Endodermal cell (in vitro differentiated cells): ENCODE results near the gene GPR75. TPM values are rescaled to one million over a fixed set of nuclear protein-coding genes. Genes with fewer than 3 reads are reported as not detected.
"Not testable (repeated sequence)": the region's sequence is repeated elsewhere in the genome, so short reads cannot be mapped to it uniquely, and the experiment has no call there.

Source experiments
- DNase-seq: peaks from one replicate; pipeline ENCODE4 v3.0.0-alpha.2; 2017
- H3K27ac ChIP-seq: 2 replicates; pipeline ENCODE4 v1.5.1; 2013; ENCODE audit warnings: mild to moderate bottlenecking, low read depth, low read length, moderate library complexity
- H3K27me3 ChIP-seq: 2 replicates; pipeline ENCODE4 v1.6.1; 2013; ENCODE audit warnings: mild to moderate bottlenecking, low read length, moderate library complexity; ENCODE audit not compliant: insufficient read depth, control insufficient read depth, poor library complexity, severe bottlenecking
- H3K36me3 ChIP-seq: 2 replicates; pipeline ENCODE4 v1.7.0; 2013; ENCODE audit warnings: mild to moderate bottlenecking, low read length, moderate library complexity; ENCODE audit not compliant: control insufficient read depth, insufficient read depth
- H3K4me1 ChIP-seq: one replicate; pipeline ENCODE4 v1.7.0; 2013; ENCODE audit warnings: low read length; ENCODE audit not compliant: control insufficient read depth, insufficient read depth
- H3K4me3 ChIP-seq: 2 replicates; pipeline ENCODE4 v1.5.1; 2013; ENCODE audit warnings: mild to moderate bottlenecking, low read length, moderate library complexity
- H3K9ac ChIP-seq: 2 replicates; pipeline ENCODE4 v1.6.1; 2013; ENCODE audit warnings: mild to moderate bottlenecking, low read length, moderate library complexity; ENCODE audit not compliant: poor library complexity, severe bottlenecking; ENCODE audit errors: extremely low read depth
- H3K9me3 ChIP-seq: 2 replicates; pipeline ENCODE4 v1.6.1; 2013; ENCODE audit warnings: mild to moderate bottlenecking, low read length, moderate library complexity; ENCODE audit not compliant: control insufficient read depth
- H3K27ac Mint-ChIP-seq: 2 replicates; pipeline ENCODE4 v1.8.0; 2020; ENCODE audit warnings: mixed read lengths
- H3K27me3 Mint-ChIP-seq: 2 replicates; pipeline ENCODE4 v1.8.0; 2021; ENCODE audit warnings: mild to moderate bottlenecking, mixed read lengths; ENCODE audit not compliant: insufficient read depth
- H3K36me3 Mint-ChIP-seq: 2 replicates; pipeline ENCODE4 v1.8.0; 2020; ENCODE audit warnings: low read depth, mixed read lengths
- H3K4me1 Mint-ChIP-seq: 2 replicates; pipeline ENCODE4 v1.8.0; 2020; ENCODE audit warnings: mixed read lengths
- H3K4me3 Mint-ChIP-seq: 2 replicates; pipeline ENCODE4 v1.8.0; 2020; ENCODE audit warnings: mild to moderate bottlenecking, moderate library complexity, mixed read lengths
- H3K9me3 Mint-ChIP-seq: 2 replicates; pipeline ENCODE4 v1.8.0; 2020; ENCODE audit warnings: mild to moderate bottlenecking, mixed read lengths
- CTCF ChIP-seq: fragments of 200-600 bp; sonication (generic); conservative IDR thresholded peaks from 2 replicates; pipeline ENCODE4 v1.5.0; 2021; ENCODE audit warnings: antibody characterized with exemption, mild to moderate bottlenecking
- WGBS, 2 experiments: methylation state at CpG; one replicate each; pipeline versions ENCODE4 v1.1.5 to v1.1.7; 2013; ENCODE audit warnings: missing lambda C conversion rate in 2 of 2, mixed read lengths in 1 of 2; ENCODE audit not compliant: insufficient coverage in 1 of 2, insufficient read length in 1 of 2; 5-methylcytosine and 5-hydroxymethylcytosine counted together
- total RNA-seq, 2 donors: library from RNA; stranded (reverse); fragmentation: NEBNext Ultra II Directional in 1 of 2; extraction: Animal tissue kit (Norgen Biotek cat#: 25700) in 1 of 2; gene quantifications; 2 replicates in 1 of 2; 3 replicates in 1 of 2; pipeline ENCODE4 v1.2.1, GENCODE V29; 2021

The GPR75 gene
- total RNA-seq, 2 donors from 2014 or later = 3.6 to 6.7 TPM

GRCh38 chr2:53843595-53843994 lies 16.2 kb downstream of the GPR75 start:
- Histone ChIP-seq H3K27ac (no peak overlapping the region), H3K36me3 (peaks cover 10% of the 10 kb centered on the region), H3K27me3 (no peaks in the 10 kb centered on the region), H3K9me3 (no peaks in the 10 kb centered on the region), H3K4me3 (no peak overlapping the region), H3K4me1 (no peaks in the 10 kb centered on the region), H3K9ac (no peak overlapping the region)
- no peak for DNase-seq
- H3K4me3 Mint-ChIP-seq = no peak overlapping the region
- peaks cover 6% of the 10 kb centered on the region for H3K36me3 Mint-ChIP-seq
- H3K4me1 Mint-ChIP-seq = no peaks in the 10 kb centered on the region
- 92 to 100% methylated on average over 1 to 2 of the region's 2 CpGs for WGBS, 2 experiments
- TF ChIP-seq CTCF = no peak
- no peak overlapping the region for H3K27ac Mint-ChIP-seq
- H3K9me3 Mint-ChIP-seq = peaks cover 14% of the 10 kb centered on the region
- no peaks in the 10 kb centered on the region for H3K27me3 Mint-ChIP-seq

GRCh38 chr2:53842891-53843290 lies 16.9 kb downstream of the GPR75 start:
- Histone ChIP-seq H3K4me3 (no peak overlapping the region), H3K27me3 (no peaks in the 10 kb centered on the region), H3K9ac (no peak overlapping the region), H3K27ac (no peak overlapping the region), H3K4me1 (no peaks in the 10 kb centered on the region), H3K9me3 (no peaks in the 10 kb centered on the region), H3K36me3 (peaks cover 3% of the 10 kb centered on the region)
- no peaks in the 10 kb centered on the region for H3K4me1 Mint-ChIP-seq
- H3K27me3 Mint-ChIP-seq = no peaks in the 10 kb centered on the region
- peaks cover 14% of the 10 kb centered on the region for H3K9me3 Mint-ChIP-seq
- DNase-seq = no peak
- peaks cover 1% of the 10 kb centered on the region for H3K36me3 Mint-ChIP-seq
- TF ChIP-seq CTCF = no peak
- 87 to 100% methylated on average over 2 to 3 of the region's 3 CpGs for WGBS, 2 experiments
- no peak overlapping the region for H3K27ac Mint-ChIP-seq
- no peak overlapping the region for H3K4me3 Mint-ChIP-seq

GRCh38 chr2:53841651-53842050 lies 18.1 kb downstream of the GPR75 start:
- not testable (repeated sequence) for H3K9ac ChIP-seq, H3K27me3 ChIP-seq, H3K27ac ChIP-seq, H3K36me3 ChIP-seq, H3K4me3 ChIP-seq, H3K4me3 Mint-ChIP-seq, DNase-seq, H3K4me1 ChIP-seq, H3K9me3 ChIP-seq, H3K4me1 Mint-ChIP-seq, H3K36me3 Mint-ChIP-seq, H3K27me3 Mint-ChIP-seq, H3K27ac Mint-ChIP-seq
- 85 to 92% methylated on average over 4 to 7 of the region's 7 CpGs for WGBS, 2 experiments
- peaks cover 14% of the 10 kb centered on the region for H3K9me3 Mint-ChIP-seq

- Mint-ChIP-seq H3K27me3 (no peaks in the 10 kb centered on the region), H3K9me3 (peaks cover 18% of the 10 kb centered on the region), H3K4me3 (no peak overlapping the region), H3K36me3 (peaks cover 4% of the 10 kb centered on the region), H3K4me1 (no peaks in the 10 kb centered on the region), H3K27ac (no peak overlapping the region)
- Histone ChIP-seq H3K27ac (no peak overlapping the region), H3K4me1 (no peaks in the 10 kb centered on the region), H3K4me3 (no peak overlapping the region), H3K27me3 (no peaks in the 10 kb centered on the region), H3K36me3 (no peaks in the 10 kb centered on the region), H3K9me3 (no peaks in the 10 kb centered on the region), H3K9ac (no peak overlapping the region)
- WGBS, 2 experiments = 80 to 100% methylated on average over 1 of the region's 1 CpG
- TF ChIP-seq CTCF = no peak
- no peak for DNase-seq
Measured at GRCh38 chr2:53840580-53840979, 19.2 kb downstream of the GPR75 start.

- H3K4me3 ChIP-seq, DNase-seq, H3K36me3 ChIP-seq, H3K4me1 ChIP-seq, H3K27me3 ChIP-seq, H3K27me3 Mint-ChIP-seq, H3K4me3 Mint-ChIP-seq, H3K27ac ChIP-seq, H3K9ac ChIP-seq, H3K27ac Mint-ChIP-seq, H3K36me3 Mint-ChIP-seq, H3K9me3 Mint-ChIP-seq, H3K9me3 ChIP-seq: not testable (repeated sequence)
- WGBS, 2 experiments = 76 to 82% methylated on average over 4 of the region's 4 CpGs
- H3K4me1 Mint-ChIP-seq = peaks cover 14% of the 10 kb centered on the region
Measured at GRCh38 chr2:53829980-53830290, 29.8 kb downstream of the GPR75 start.
